ELF-1 (cell line): Measurements from ENCODE around the gene TOMT.

Experiments
- DNase-seq: peaks from one replicate; pipeline ENCODE4 v3.0.0-alpha.2; 2016; ENCODE audit warnings: low read depth, low spot score

The TOMT gene

GRCh38 chr11:72085621-72086351 lies 19.9 kb upstream of the TOMT start:
- DNase-seq = no peak

- no peak for DNase-seq
Observed at GRCh38 chr11:72088076-72088808, 17.5 kb upstream of the TOMT start.

GRCh38 chr11:72091292-72091691 lies 14.4 kb upstream of the TOMT start:
- peak; percentile 80 for DNase-seq

- DNase-seq = no peak
Observed at GRCh38 chr11:72098741-72099140, 7.0 kb upstream of the TOMT start.

GRCh38 chr11:72100009-72100408 lies 5.7 kb upstream of the TOMT start:
- no peak for DNase-seq

- DNase-seq = peak; percentile 7
Observed at GRCh38 chr11:72100462-72100861, 5.3 kb upstream of the TOMT start.

GRCh38 chr11:72102162-72102561 lies 3.6 kb upstream of the TOMT start:
- no peak for DNase-seq

GRCh38 chr11:72102631-72102945 lies 3.1 kb upstream of the TOMT start:
- DNase-seq = no peak

- DNase-seq = peak; percentile 99
Observed at GRCh38 chr11:72102946-72103753, 2.6 kb upstream of the TOMT start, which contains the start of gene LAMTOR1. Gene LAMTOR1, minus strand, starts transcription at chr11:72103297. Its CDS starts 73 bp downstream, at chr11:72103224.

- DNase-seq = no peak
Observed at GRCh38 chr11:72103754-72104167, 2.0 kb upstream of the TOMT start.

GRCh38 chr11:72111300-72112142 lies 5.8 kb downstream of the TOMT start:
- DNase-seq = no peak

- peak; percentile 99 for DNase-seq
Observed at GRCh38 chr11:72112143-72112977, 6.6 kb downstream of the TOMT start, which contains the start of gene ANAPC15. Gene ANAPC15, minus strand, starts transcription at chr11:72112695. Its CDS starts 1,419 bp downstream, at chr11:72111276.

- DNase-seq = peak; percentile 17
Observed at GRCh38 chr11:72112978-72113808, 7.5 kb downstream of the TOMT start.

- no peak for DNase-seq
Observed at GRCh38 chr11:72114570-72114969, 8.8 kb downstream of the TOMT start.

- no peak for DNase-seq
Observed at GRCh38 chr11:72116019-72116755, 10.5 kb downstream of the TOMT start.

GRCh38 chr11:72119198-72119597 lies 13.5 kb downstream of the TOMT start:
- DNase-seq = no peak

GRCh38 chr11:72120930-72121329 lies 15.2 kb downstream of the TOMT start:
- DNase-seq = no peak

- DNase-seq = no peak
Observed at GRCh38 chr11:72122607-72123006, 16.9 kb downstream of the TOMT start.
